ENCODE data around the gene GRAMD1A. TPM values are rescaled to one million over a fixed set of nuclear protein-coding genes. Genes with fewer than 3 reads are reported as not detected.

Gene GRAMD1A
- total RNA-seq, 1 experiment from 2014 or later, result 62.7 TPM

GRCh38 chr19:34988119-34988518 is 12.0 kb upstream of the GRAMD1A start:
- no peaks in the 10 kb centered on the region for H4K20me1 ChIP-seq (ENCODE audit: insufficient read depth)
- H3K4me1 ChIP-seq (replicated peaks; ENCODE audit: insufficient read depth), result no peaks in the 10 kb centered on the region
- BruUV-seq (replicated peaks), result no TSS peak
- H3K9me3 ChIP-seq (ENCODE audit: insufficient read depth, low read depth), result no peaks in the 10 kb centered on the region
- 0 out of 2 replicates have a peak, but pooled peaks cover 8% of the 10 kb centered on the region for H3K27me3 ChIP-seq (ENCODE audit: insufficient read depth, low read depth)
- DNase-seq, result no peak
- no peaks in the 10 kb centered on the region for H3K79me2 ChIP-seq (ENCODE audit: low read depth)
- H3K36me3 ChIP-seq (ENCODE audit: low read depth), result no peaks in the 10 kb centered on the region
- ChIA-PET CTCF (no interaction called here), POLR2A (ENCODE audit: unreplicated experiment) (no interaction called here)
- H2AFZ ChIP-seq, result no peak overlapping the region
- TF ChIP-seq EZH2 (IDR thresholded peaks at IDR 0.05; ENCODE audit: low read depth), result no peak
- TF ChIP-seq CTCF (conservative IDR thresholded peaks at IDR 0.05), result no peak
- H3K4me3 ChIP-seq, result no peak overlapping the region
- intact Hi-C loops (cut with micrococcal nuclease; ENCODE audit: unreplicated experiment), result no loop called here
- no peaks in the 10 kb centered on the region for H3F3A ChIP-seq (ENCODE audit: insufficient read depth, low read depth)
- H3K27ac ChIP-seq, result no peak overlapping the region
- H3K9me2 ChIP-seq (ENCODE audit: insufficient read depth), result no peaks in the 10 kb centered on the region
- no peak overlapping the region for H3K4me2 ChIP-seq

- H3K4me3 ChIP-seq, result no peak overlapping the region
- TF ChIP-seq EZH2 (IDR thresholded peaks at IDR 0.05; ENCODE audit: low read depth) (no peak), CTCF (conservative IDR thresholded peaks at IDR 0.05) (no peak)
- H4K20me1 ChIP-seq (ENCODE audit: insufficient read depth), result no peaks in the 10 kb centered on the region
- no peak overlapping the region for H2AFZ ChIP-seq
- no peaks in the 10 kb centered on the region for H3K79me2 ChIP-seq (ENCODE audit: low read depth)
- CTCF ChIA-PET, result no interaction called here
- BruUV-seq (replicated peaks), result no TSS peak
- no peak for DNase-seq
- H3K36me3 ChIP-seq (ENCODE audit: low read depth), result no peaks in the 10 kb centered on the region
- H3K27me3 ChIP-seq (ENCODE audit: insufficient read depth, low read depth), result 0 out of 2 replicates have a peak, but pooled peaks cover 4% of the 10 kb centered on the region
- H3K9me2 ChIP-seq (ENCODE audit: insufficient read depth), result no peaks in the 10 kb centered on the region
- no peak overlapping the region for H3K27ac ChIP-seq
- H3K4me2 ChIP-seq, result no peak overlapping the region
- intact Hi-C loops (cut with micrococcal nuclease; ENCODE audit: unreplicated experiment), result no loop called here
- H3F3A ChIP-seq (ENCODE audit: insufficient read depth, low read depth), result no peaks in the 10 kb centered on the region
- POLR2A ChIA-PET (ENCODE audit: unreplicated experiment), result interaction anchor here (0.6 kb wide), 2 partner anchors 320 to 1688 kb away, joined by 4 read pairs; no protein-coding TSS in a partner anchor
- no peaks in the 10 kb centered on the region for H3K9me3 ChIP-seq (ENCODE audit: insufficient read depth, low read depth)
- H3K4me1 ChIP-seq (replicated peaks; ENCODE audit: insufficient read depth), result peaks cover under 1% of the 10 kb centered on the region; the same call in 1 of the 2 replicates
Measured at GRCh38 chr19:34989298-34989697, 10.8 kb upstream of the GRAMD1A start.

- H3K27me3 ChIP-seq (ENCODE audit: insufficient read depth, low read depth), result 0 out of 2 replicates have a peak, but pooled peaks cover 4% of the 10 kb centered on the region
- H3K27ac ChIP-seq, result no peak overlapping the region
- H3K9me2 ChIP-seq (ENCODE audit: insufficient read depth), result no peaks in the 10 kb centered on the region
- no peak for TF ChIP-seq CTCF (conservative IDR thresholded peaks at IDR 0.05)
- TF ChIP-seq EZH2 (IDR thresholded peaks at IDR 0.05; ENCODE audit: low read depth), result no peak
- no peak overlapping the region for H3K4me2 ChIP-seq
- H4K20me1 ChIP-seq (ENCODE audit: insufficient read depth), result no peaks in the 10 kb centered on the region
- ChIA-PET CTCF (no interaction called here), POLR2A (ENCODE audit: unreplicated experiment) (interaction anchor here (0.5 kb wide), 1 partner anchor 13 kb away, joined by 3 read pairs; no protein-coding TSS in a partner anchor)
- BruUV-seq (replicated peaks), result no TSS peak
- H3K79me2 ChIP-seq (ENCODE audit: low read depth), result no peaks in the 10 kb centered on the region
- no peaks in the 10 kb centered on the region for H3K9me3 ChIP-seq (ENCODE audit: insufficient read depth, low read depth)
- DNase-seq, result no peak
- H3K4me3 ChIP-seq, result no peak overlapping the region
- peaks cover 13% of the 10 kb centered on the region for H3K4me1 ChIP-seq (replicated peaks; ENCODE audit: insufficient read depth)
- intact Hi-C loops (cut with micrococcal nuclease; ENCODE audit: unreplicated experiment), result no loop called here
- no peaks in the 10 kb centered on the region for H3F3A ChIP-seq (ENCODE audit: insufficient read depth, low read depth)
- H2AFZ ChIP-seq, result no peak overlapping the region
- no peaks in the 10 kb centered on the region for H3K36me3 ChIP-seq (ENCODE audit: low read depth)
Measured at GRCh38 chr19:34990578-34991192, 9.4 kb upstream of the GRAMD1A start.

Measured in PC-9 (cell line).